Bone marrow (tissue), 2 donors: ENCODE data around the gene HTR3C.

ENCODE experiments used
- DNase-seq, 2 donors: peaks; one replicate each; lab custom pipeline; 2025; lab: John Stamatoyannopoulos, UW

The HTR3C gene

GRCh38 chr3:184092199-184092598 is 39.4 kb downstream of the HTR3C start:
- no peak for DNase-seq

GRCh38 chr3:184096811-184097383 is 44.0 kb downstream of the HTR3C start, which contains the start of gene HTR3E:
Gene HTR3E, plus strand, starts transcription at chr3:184097064. Its CDS starts 466 bp downstream, at chr3:184097530.
- DNase-seq = no peak

- no peak for DNase-seq
Observed at GRCh38 chr3:184097556-184097955, 44.7 kb downstream of the HTR3C start.

GRCh38 chr3:184099806-184100686 is 47.2 kb downstream of the HTR3C start:
- no peak for DNase-seq
